NOMO-1 treated with dmso at 0.1 percent for 144 hours (cell line): ENCODE data around the gene CLK3.

Source experiments
- DNase-seq: peaks from one replicate; lab custom pipeline; 2025; ENCODE audit not compliant: unreplicated experiment; lab: John Stamatoyannopoulos, UW

CLK3 gene

DNA sequence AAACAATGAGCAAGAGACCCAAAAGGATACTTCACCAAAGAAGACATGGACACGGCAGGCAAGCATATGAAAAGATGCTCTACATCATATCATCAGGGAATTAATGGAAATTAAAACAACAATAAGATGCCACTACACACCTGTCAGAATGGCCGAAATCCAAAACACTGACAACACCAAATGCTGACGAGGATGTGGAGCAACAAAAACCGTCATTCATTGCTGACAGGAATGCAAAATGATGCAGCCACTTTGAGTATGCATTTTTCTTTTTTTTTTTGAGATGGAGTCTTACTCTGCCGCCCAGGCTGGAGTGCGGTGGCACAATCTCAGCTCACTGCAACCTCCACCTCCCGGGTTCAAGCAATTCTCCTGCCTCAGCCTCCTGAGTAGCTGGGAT lies 61.2 kb downstream of the CLK3 start:
- DNase-seq, result no peak
